ENCODE data around the gene EYA2.

EYA2 gene

GRCh38 chr20:47009784-47010183 is 115.1 kb downstream of the EYA2 start:
- no peak for DNase-seq

- no peak for DNase-seq
Measured at GRCh38 chr20:47011984-47012383, 117.3 kb downstream of the EYA2 start.

DNA sequence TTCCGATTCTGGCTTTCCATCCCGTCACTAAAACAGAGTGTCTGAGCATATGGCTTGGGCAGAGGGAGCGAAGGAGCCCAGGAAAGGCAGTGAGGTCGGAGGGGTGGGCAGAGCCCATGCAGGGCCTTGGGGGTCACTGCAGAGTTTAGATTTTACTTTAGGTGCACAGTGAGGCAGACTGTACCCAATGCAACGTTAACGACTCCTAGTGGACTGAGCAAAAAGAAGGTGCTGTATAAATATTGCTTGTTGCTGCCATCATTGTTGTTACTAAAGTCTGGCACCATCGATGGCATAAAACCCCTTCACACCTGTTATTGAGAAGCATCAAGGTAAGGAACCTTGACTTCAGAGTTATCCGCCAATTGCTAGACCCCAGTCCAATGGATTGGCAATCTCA is 119.0 kb downstream of the EYA2 start:
- no peak for DNase-seq

- no peak for DNase-seq
Measured at GRCh38 chr20:47016068-47016664, 121.5 kb downstream of the EYA2 start.

DNA sequence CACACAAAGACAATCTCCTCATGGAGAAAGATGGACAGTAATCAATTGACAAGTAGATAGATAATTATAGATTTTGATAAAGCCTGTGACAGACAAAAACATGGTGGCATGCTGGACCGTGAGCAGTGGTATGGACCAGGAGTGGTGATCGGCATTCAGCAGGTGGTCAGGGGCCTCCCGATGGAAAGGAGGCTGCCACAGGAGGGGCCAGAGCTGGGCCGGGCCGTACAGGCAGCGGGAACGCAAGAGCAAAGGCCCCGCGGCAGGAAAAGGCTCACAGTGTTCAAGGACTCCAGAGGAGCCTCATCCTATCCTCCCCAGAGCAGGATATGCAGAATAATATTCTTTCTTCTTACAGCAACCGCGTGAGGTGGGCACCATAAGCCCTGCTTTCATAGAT is 123.7 kb downstream of the EYA2 start:
- DNase-seq = no peak

DNA sequence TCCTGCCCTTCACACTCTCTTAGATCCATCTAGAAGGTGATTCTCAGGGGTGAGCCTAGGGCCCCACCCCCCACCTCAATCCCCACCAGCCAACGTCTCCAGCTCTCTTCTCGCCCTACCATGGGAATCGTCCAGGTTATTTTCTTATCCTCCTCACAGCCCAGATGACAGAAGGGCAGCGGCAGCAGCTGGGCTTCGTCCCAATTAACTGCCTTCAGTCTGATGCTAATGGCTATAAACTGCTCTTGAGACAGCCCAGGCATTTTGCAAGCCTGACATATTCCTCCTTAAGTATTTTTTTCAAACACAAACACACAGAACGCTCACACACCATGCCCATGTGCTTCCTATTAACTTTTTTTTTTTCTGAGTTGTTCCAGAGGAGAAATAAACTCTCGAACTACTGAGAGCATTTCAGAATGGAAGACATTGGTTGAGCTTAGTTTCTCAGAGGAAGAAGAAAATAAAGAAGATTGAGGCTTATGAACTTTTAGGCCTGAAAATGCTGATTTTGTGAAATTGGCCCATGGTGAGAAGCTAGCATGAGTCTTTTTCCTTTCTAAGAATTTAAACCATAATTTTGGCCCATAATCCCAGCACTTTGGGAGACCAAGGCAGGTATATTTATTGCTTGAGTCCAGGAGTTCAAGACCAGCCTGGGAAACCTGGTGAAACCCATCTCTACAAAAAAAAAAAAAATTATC is 124.6 kb downstream of the EYA2 start:
- no peak for DNase-seq

- DNase-seq = no peak
Measured at GRCh38 chr20:47020231-47020630, 125.6 kb downstream of the EYA2 start.

GRCh38 chr20:47021850-47022249 is 127.2 kb downstream of the EYA2 start:
- no peak for DNase-seq

GRCh38 chr20:47024461-47024937 is 129.9 kb downstream of the EYA2 start:
- no peak for DNase-seq

DNA sequence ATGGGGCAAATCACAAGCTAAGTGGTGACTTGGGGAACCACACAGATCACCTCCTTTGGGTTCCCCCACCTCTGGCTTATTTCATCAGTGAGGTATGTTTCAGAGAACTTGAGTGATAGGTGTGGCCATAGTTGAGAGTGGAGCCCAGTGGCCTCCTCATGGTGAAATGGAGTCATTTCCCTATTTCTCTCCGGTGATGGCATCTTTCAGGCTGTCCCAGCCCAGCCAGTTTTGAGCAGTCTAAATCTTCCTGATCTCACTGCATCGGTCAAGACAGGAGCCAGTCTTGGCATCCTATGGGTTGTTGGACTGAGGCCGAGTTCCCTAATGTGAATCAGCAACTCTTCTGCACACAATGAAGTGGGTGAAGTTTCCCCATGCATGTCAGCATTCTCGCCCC is 132.4 kb downstream of the EYA2 start:
- DNase-seq = no peak

GRCh38 chr20:47027456-47027855 is 132.8 kb downstream of the EYA2 start:
- no peak for DNase-seq

GRCh38 chr20:47028487-47028886 is 133.8 kb downstream of the EYA2 start:
- DNase-seq = no peak

DNA sequence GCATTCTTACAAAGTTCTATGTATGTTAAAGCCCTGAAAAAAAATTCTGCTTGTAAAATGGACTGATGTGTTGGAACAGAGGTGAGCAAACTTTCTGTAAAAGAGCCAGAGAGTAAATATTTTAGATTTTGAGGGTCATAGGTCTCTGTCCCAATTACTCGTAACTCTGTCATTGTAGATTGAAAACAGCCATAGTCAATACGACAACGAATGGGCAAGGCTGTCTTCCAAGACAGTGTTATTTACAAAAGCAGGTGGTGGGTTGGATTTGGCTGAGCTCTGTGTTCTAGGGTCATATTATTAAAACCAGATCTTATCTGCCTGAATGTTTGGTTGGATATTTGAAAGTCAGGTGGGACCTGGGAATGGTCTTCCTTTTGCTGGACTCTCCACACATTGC is 135.2 kb downstream of the EYA2 start:
- no peak for DNase-seq

DNA sequence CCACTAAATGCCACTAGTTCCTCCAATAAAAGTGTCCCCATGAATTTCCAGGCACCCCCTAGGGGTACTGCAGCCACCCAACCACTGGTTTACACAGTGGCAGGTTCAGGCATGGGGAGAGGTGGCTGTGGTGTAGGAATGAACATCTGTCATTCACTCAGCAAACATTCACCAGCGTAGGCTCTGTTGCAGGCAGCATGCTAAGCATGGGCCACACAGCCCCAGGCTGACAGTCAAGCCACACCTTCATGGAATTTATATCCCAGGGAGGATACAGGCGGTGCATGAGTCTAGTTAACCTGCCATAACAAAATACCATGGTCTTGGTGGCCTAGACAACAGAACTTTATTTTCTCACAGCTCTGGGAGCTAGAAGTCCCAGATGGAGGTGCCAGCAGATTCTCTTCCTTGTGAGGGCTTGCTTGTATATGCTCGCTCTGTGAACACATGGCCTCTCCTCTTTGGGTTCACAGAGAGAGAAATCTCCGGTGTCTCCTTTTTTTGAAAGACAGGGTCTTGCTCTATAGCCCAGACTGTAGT is 135.7 kb downstream of the EYA2 start:
- DNase-seq = no peak

GRCh38 chr20:47031004-47031403 is 136.4 kb downstream of the EYA2 start:
- DNase-seq = no peak

DNA sequence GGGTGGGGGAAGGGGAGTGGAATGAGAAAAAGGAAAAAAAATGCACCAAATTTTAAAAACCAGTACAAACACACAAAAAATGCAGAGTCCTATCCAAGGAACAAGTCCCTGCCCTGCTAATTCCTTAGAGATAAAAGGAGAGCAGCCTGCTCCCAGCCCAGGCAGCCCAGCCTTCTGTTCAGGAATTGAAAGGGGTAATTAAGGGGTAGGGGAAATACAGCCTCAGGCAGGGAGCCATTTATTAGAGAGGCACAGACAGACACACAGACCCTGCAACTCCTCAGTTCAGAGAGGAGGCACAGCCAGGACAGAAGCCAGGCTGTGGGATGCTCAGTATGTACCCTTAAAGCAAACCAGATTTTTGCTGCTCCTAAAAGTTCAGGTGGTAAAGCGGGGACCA is 137.2 kb downstream of the EYA2 start:
- no peak for DNase-seq

- DNase-seq = no peak
Measured at GRCh38 chr20:47032933-47033578, 138.4 kb downstream of the EYA2 start.

DNA sequence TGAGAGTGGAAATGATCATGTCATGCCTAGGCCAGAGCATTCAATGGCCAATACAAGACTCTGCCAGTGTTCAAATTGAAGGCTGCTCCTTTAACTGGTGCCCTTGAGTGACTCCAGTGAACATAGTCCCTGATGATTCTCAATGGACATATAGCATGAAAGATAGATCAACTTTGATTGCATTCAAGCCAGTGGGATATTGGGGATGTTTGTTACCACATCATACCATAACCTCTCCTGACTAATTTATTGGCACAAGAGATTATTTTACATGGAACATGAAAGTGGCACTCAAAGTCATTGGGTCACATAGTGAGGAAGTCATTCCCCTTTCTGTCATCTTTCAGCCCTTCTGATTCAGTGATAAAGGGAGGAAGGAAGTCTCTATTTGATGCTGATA is 139.0 kb downstream of the EYA2 start:
- DNase-seq = no peak

DNA sequence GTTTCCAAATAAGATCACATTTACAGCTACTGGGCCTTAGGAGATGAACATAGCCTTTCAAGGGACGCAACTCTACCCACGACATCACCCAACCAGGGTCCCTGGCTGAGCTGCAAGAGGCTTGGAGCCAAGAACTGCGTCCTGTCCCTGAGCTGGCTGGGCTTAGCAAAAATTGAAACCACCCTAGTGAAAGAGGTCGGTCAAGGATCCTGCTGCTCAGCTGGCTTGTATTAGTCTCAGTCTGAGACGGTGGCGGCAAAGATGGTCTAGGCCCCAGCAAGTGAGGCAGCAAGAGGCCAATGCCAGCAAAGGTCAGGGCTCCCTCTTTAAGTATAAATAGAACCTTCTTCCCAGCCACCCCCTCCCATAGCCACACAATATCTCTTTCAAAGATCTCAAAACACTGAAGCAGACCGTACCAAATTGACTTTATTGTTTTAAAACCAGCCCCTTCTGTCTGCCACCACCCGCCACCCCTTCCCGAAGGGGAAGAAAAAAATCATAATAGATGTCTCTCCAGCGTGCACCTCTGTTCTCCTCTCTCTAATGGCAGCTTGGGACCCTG is 140.5 kb downstream of the EYA2 start:
- no peak for DNase-seq

- DNase-seq = no peak
Measured at GRCh38 chr20:47036091-47036870, 141.6 kb downstream of the EYA2 start.

DNA sequence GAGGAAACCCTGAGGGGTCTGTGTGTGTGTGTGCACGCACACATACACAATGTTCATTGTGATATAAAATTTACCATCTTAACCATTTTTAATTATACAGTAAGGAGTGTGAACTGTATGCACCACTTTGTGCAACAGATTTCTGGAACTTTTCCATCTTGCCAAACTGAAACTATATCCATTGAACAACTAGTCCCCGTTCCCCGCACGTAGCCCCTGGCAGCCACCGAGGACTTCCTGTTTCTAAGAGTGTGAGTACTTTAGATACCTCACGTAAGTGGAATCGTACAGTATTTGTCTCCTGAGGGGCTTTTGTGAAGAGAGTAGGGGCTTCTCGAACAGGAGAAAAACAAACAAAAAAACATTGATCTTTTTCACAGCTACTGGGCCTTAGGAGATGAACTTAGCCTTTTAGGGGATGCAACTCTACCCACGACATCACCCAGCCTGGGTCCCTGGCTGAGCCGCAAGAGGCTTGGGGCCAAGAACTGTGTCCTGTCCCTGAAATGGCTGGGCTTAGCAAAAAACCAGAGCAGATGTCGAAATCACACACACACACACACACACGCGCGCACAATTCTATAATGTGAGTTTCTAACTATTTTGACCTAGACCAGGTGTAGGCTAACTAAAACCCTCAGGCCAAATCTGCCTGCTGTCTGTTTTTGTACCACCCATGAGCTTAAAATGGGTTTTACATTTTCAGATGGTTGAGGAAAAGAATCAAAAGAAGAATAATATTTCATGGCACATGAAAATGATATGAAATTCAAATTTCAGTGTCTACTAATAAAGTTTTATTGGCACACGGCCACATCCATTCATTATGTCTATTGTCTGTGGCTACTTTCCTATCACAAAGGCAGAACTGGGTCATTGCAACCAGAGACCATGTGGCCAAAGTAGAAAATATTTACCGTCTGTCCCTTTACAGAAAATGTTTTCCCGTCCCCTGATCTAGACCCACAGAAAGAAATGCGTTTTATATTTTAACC is 144.2 kb downstream of the EYA2 start:
- DNase-seq = no peak

All from activated naive CD4-positive, alpha-beta T cell treated with Interleukin-2 at 50 U/mL for 16 hours (primary cell).